NOMO-1 treated with dmso at 0.1 percent for 144 hours (cell line): ENCODE data around the gene PCDH18.
"Not testable (repeated sequence)": the region's sequence is repeated elsewhere in the genome, so short reads cannot be mapped to it uniquely, and the experiment has no call there.

Source experiments
- DNase-seq: peaks from one replicate; lab custom pipeline; 2025; ENCODE audit not compliant: unreplicated experiment; lab: John Stamatoyannopoulos, UW

Gene PCDH18, protein sequence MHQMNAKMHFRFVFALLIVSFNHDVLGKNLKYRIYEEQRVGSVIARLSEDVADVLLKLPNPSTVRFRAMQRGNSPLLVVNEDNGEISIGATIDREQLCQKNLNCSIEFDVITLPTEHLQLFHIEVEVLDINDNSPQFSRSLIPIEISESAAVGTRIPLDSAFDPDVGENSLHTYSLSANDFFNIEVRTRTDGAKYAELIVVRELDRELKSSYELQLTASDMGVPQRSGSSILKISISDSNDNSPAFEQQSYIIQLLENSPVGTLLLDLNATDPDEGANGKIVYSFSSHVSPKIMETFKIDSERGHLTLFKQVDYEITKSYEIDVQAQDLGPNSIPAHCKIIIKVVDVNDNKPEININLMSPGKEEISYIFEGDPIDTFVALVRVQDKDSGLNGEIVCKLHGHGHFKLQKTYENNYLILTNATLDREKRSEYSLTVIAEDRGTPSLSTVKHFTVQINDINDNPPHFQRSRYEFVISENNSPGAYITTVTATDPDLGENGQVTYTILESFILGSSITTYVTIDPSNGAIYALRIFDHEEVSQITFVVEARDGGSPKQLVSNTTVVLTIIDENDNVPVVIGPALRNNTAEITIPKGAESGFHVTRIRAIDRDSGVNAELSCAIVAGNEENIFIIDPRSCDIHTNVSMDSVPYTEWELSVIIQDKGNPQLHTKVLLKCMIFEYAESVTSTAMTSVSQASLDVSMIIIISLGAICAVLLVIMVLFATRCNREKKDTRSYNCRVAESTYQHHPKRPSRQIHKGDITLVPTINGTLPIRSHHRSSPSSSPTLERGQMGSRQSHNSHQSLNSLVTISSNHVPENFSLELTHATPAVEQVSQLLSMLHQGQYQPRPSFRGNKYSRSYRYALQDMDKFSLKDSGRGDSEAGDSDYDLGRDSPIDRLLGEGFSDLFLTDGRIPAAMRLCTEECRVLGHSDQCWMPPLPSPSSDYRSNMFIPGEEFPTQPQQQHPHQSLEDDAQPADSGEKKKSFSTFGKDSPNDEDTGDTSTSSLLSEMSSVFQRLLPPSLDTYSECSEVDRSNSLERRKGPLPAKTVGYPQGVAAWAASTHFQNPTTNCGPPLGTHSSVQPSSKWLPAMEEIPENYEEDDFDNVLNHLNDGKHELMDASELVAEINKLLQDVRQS

GRCh38 chr4:137531986-137532868 is at the start of gene PCDH18:
TSS of gene PCDH18 (minus strand) at chr4:137532494. CDS start at chr4:137532088, 406 bp downstream.
- DNase-seq: no peak

GRCh38 chr4:137576446-137576845 is 44.2 kb upstream of the PCDH18 start:
- no peak for DNase-seq

DNA sequence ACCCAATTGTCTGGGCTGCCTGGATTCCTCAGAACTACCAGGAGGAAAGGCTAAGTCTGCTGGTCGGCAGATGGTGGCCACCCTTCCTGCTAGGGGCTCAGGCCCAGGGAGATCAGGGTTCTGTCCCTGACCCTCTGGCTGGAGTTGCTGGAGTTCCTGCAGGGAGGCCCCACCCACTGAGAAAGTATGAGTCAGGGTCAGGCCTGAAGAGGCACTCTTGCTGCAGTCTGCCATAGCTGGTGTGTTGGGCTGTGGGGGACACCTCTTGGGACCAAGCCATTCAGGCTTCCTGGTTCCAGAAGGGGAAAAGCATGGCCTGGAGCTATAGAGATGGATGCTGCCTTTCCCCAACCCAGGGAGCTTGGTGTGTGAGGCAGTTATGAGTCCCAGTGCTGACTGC is 40.4 kb upstream of the PCDH18 start:
- DNase-seq: no peak

DNA sequence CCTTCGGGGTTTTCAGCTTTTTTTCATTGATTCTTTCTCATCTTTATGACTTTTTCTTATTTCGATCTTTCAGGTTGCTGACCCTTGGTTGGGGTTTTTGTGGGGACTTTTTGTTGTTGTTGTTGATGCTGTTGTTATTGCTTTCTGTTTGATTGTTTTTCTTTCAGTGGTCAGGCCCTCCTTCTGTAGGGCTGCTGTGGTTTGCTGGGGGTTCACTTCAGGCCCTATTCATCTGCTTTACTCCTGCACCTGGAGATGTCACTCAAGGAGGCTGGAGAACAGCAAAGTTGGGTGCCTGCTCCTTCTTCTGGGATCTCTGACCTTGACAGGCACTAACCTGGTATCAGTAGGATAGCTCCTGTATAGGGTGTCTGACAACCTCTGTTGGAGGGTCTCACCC is 39.9 kb upstream of the PCDH18 start:
- DNase-seq: no peak

DNA sequence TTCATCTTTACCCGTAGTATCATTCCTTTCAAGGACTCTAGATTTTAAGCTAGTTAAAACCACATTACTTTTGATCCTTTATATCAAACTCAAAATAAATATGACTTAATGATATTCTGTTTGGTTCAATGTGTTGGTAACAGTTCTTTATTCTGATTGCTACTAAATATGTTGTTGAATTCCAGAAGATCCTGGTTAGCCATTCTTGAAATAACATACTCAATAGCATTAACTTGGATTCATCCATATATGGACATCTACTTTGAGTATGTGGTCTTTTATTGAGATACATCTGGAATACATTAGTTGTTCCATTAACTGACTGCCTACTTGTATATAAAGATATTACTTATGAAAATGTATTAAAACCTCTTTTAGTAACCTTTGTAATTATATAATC is 27.5 kb upstream of the PCDH18 start:
- no peak for DNase-seq

DNA sequence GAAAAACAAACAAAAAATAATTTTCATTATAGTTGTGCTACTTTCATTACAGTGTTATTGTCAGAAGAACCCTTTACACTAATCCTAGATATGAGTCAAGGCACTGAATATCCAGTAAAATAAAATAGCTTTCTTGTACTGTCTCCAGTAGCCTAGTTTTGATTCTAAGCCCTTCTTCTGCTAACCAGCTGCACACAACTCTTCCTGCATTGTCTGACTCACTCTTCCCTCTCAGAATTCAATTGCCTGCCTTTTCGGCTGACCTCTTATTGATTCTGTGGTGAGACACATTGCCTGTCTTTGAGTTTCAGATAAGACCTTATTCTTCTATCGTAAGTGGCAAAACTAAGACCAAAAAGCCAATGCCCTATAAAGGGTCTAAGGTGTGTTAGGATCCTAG is 26.7 kb upstream of the PCDH18 start:
- no peak for DNase-seq

DNA sequence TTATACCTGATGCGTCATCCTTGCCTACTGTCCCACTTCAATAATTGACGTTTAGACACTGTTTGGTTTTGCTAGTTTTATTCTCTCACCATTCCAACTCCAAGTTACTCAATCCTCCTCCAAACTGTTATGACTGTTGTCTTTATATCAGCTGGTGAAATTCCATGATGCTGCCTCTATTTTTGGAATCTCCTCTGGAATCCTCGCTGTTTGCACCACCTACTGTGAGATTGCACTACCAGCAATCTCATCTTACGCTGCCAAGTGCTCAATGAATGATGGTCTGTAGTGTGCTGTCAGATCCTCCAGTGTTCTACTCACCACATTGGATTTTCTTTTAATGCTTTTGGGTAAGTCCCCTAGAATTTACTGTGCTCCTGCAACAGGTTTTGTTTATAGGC is 13.2 kb upstream of the PCDH18 start:
- DNase-seq: no peak

DNA sequence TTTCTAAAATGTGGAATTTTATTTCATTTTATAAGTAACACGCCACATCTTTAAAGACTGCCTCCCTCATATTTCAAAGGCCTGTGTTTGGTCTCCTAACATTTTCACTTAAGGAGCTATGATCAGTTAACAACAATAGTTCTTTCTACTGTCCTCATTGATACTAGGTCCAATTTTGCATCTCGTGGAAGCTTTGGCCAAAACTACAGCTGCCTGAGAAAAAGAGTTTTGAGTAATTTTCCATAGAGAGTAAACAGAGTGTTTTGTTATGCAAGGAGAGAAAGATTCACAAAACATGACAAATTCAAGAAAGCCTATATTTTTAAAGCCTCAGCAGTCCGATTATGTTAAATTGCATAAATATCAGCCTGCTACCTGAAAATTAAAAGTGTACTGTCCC is 11.4 kb upstream of the PCDH18 start:
- no peak for DNase-seq

- DNase-seq: no peak
Observed at GRCh38 chr4:137543198-137543597, 10.9 kb upstream of the PCDH18 start.

GRCh38 chr4:137541876-137542646 is 9.8 kb upstream of the PCDH18 start:
- no peak for DNase-seq

- no peak for DNase-seq
Observed at GRCh38 chr4:137541181-137541580, 8.9 kb upstream of the PCDH18 start.

DNA sequence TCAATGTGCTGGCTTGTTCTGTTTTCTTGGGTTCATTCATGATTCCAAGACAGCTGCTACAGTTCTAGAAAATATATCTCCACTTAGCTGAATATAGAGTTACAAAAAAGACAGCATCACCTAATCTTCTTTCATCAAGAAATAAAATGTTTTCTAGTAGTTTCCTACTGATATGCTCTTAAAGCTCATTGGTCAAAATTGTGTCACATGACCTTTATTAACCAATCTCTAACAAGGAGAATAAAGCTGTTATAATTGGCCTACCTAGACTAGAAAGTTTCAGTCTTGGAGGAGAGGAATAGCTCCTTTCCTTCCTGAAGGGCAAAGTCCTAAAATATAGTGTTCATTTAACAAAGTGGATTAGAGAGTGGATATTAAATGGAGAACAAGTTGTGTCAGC is 8.1 kb upstream of the PCDH18 start:
- no peak for DNase-seq

DNA sequence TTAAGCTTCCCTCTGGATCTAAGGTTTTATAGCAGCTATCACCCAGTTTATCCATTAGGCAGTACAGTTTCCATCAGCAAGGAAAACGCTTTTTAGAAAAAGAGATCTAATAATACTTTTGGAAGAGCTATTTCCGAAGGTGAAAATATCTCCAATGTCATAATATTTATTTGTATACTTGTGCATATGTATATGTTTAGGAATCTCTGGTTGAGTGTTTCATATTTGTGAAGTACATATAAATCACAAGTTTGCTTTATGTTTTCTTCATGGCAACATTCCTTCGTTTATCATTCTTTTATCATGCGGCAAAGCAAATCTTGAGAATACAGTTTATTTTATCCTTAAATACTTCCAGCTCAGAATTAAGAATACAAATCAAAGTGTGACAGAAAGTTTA is 6.2 kb upstream of the PCDH18 start:
- DNase-seq: no peak

- DNase-seq: not testable (repeated sequence)
Observed at GRCh38 chr4:137537807-137538206, 5.5 kb upstream of the PCDH18 start.

- DNase-seq: no peak
Observed at GRCh38 chr4:137536789-137537561, 4.7 kb upstream of the PCDH18 start.

DNA sequence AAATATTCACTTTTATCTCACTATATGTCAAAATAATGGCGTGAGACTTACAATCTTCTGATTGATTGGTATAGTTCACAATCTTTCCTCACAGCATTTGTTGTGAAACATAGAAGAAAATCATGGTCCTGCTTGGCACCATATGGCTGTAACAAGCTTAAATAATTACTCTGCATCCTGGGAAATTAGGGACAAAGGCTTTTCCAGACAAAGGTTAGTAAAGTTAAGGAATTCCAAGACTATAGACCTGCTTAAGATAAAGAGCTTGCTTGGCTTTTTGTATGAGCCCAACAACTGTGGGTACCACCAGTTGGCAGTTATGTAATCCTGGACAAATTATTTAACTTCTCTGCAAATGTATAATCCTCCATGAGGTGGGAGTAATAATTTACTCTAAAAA is 3.4 kb upstream of the PCDH18 start:
- DNase-seq: no peak

DNA sequence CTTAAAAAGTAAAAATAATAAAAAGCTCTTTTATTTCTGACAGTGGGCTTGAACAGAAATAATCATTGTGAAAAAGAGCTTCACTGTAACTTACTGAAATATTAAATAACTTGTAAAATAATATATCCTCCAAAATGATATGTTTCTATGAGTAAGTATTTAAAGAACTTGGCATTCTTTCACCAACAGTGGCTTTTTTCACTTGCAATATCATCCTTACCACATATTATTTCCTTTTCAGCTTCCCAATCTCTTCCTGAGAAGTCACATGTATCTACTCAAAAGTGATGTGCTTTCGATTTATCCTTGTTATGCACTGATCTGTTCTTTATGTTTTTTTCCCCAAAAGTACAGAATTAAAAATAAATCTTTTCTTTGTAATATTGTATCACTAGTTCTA is 2.2 kb upstream of the PCDH18 start:
- no peak for DNase-seq

DNA sequence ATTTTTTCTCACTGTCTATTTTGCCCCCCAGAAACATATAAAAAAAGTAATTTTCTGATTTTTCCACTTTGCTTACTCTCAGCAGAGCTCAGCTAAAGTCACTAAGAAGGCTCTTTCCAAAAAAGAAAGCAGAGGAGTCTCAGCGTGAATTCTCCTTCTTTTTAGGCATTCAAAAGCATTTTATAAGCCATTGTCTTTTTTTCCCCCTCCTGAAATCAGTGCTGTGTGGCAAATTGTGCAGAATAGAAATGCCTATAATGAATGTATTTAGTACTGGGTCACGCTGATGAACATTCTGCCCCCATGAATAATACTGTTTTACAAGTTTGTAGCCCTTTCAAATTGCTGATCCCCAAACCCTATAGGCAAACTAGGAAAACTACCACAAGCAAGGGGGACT is 1.6 kb upstream of the PCDH18 start:
- no peak for DNase-seq

DNA sequence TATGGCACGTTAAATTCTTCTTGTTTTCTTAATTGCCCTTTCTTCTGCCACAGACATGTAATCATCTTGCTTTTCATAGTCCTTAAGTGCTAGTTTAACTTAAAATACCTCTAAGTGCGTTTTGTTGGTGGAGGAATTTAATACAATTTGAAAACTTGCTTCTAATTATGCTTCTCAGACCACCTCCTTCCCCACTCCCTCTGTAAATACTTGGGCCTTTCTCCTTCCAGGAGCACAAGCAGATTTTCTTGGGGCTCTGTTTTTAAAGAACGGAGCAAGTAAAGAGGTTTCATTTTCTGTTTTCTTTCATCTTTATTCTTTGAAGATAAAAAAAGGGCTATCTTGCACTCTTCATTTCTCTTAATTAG is 559 bp upstream of the PCDH18 start:
- no peak for DNase-seq
